Measurements from ENCODE around the gene SERPINF2.
"Not testable (repeated sequence)": the region's sequence is repeated elsewhere in the genome, so short reads cannot be mapped to it uniquely, and the experiment has no call there.

Gene SERPINF2

GRCh38 chr17:1789936-1790335, 47.3 kb downstream of the SERPINF2 start:
- DNase-seq (ENCODE audit: low spot score), result no peak

GRCh38 chr17:1792495-1793446, 50.1 kb downstream of the SERPINF2 start:
- no peak for DNase-seq (ENCODE audit: low spot score)

GRCh38 chr17:1793447-1793806, 50.8 kb downstream of the SERPINF2 start:
- DNase-seq (ENCODE audit: low spot score), result no peak

- no peak for DNase-seq (ENCODE audit: low spot score)
Measured at GRCh38 chr17:1796800-1797199, 54.1 kb downstream of the SERPINF2 start.

DNA sequence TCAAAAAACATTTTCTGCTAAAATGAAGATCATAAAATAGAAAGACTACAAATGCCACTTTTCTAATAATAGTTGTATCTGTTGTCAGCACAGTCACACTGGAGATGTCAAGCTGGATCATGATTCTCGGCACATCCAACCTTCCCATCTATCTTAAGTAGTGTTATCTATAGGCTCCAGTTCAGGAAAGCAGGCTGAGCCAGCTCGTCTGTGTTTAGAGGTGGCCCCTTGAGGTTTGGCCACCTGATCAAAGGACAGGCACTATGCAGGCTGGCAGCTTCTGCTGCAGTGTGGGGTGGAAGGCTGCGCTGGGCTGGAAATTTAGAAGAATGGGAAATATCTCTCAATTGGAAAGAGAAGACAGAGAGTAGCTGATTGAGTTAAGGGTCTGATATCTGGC, 54.7 kb downstream of the SERPINF2 start:
- DNase-seq (ENCODE audit: low spot score), result no peak

DNA sequence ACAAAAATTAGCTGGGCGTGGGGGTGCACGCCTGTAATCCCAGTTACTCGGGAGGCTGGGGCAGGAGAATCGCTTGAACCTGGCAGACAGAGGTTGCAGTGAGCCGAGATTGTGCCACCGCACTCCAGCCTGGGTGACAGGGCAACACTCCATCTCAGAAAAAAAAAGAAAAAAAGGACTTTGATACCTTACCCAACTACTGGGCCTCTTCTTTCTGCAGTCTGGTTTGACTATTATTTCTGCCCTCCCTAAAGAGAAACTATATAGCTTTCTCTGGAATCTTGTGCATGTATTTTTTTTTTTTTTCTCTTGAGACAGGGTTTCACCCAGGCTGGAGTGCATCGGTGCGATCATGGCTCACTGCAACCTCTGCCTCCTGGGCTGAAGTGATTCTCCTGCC, 55.2 kb downstream of the SERPINF2 start:
- DNase-seq (ENCODE audit: low spot score), result not testable (repeated sequence)

GRCh38 chr17:1800240-1800639, 57.6 kb downstream of the SERPINF2 start:
- DNase-seq (ENCODE audit: low spot score), result no peak

- no peak for DNase-seq (ENCODE audit: low spot score)
Measured at GRCh38 chr17:1800712-1801111, 58.0 kb downstream of the SERPINF2 start.

- DNase-seq (ENCODE audit: low spot score), result no peak
Measured at GRCh38 chr17:1802429-1802828, 59.8 kb downstream of the SERPINF2 start.

- DNase-seq (ENCODE audit: low spot score), result no peak
Measured at GRCh38 chr17:1803280-1803679, 60.6 kb downstream of the SERPINF2 start.

Data from left forelimb (tissue), 1 donor.